NCI-H146 treated with DMSO at 0.1 percent for 48 hours (cell line): Measurements from ENCODE around the gene C1orf115.
"Not testable (repeated sequence)": the region's sequence is repeated elsewhere in the genome, so short reads cannot be mapped to it uniquely, and the experiment has no call there.

ENCODE experiments used
- DNase-seq: peaks from one replicate; lab custom pipeline; 2025; ENCODE audit not compliant: unreplicated experiment; lab: John Stamatoyannopoulos, UW

The C1orf115 gene

GRCh38 chr1:220717800-220718640 lies 27.9 kb downstream of the C1orf115 start:
- DNase-seq: no peak

- not testable (repeated sequence) for DNase-seq
Measured at GRCh38 chr1:220721266-220721665, 31.1 kb downstream of the C1orf115 start.

GRCh38 chr1:220726634-220727033 lies 36.5 kb downstream of the C1orf115 start:
- DNase-seq: no peak

- DNase-seq: no peak
Measured at GRCh38 chr1:220727519-220727918, 37.4 kb downstream of the C1orf115 start.

DNA sequence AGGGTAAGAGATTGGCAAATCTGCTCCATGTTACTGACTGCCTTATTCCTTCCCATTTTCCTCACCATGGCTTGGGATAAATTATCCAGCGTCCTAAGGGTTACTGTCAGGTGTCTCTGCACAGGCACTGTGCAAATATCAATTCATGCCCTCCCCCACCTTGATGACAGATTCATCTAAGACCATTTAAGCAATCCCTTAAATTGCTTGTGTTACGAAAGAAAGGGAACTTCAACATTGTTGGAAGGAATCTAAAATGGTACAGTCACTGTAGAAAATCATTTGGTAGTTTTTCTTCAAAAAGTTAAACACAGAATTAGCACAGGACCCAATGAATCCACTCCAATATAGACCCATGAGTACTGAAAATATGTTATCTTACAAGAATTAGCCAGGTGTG lies 40.3 kb downstream of the C1orf115 start:
- DNase-seq: no peak

DNA sequence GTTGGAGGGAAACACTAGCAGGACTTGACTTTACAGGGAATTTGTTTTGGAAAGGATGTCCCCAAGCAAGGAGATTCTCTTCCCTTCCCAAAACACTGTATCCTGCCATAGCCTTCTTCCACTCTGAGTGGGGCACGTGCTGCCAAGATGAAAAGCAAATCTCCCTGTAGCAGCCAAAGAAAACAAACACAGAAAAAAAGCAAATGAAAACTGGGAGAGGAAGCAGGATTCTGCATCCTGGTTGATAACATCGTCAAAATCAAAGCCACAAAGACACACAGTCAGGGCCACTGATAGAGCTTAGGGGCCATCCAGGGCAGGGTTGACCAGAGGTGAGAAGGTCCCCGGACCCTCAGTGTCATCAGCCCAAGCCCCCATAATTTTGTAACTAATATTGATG lies 42.0 kb downstream of the C1orf115 start:
- no peak for DNase-seq

GRCh38 chr1:220732621-220733020 lies 42.5 kb downstream of the C1orf115 start:
- no peak for DNase-seq

GRCh38 chr1:220733086-220733601 lies 43.0 kb downstream of the C1orf115 start:
- DNase-seq: no peak

DNA sequence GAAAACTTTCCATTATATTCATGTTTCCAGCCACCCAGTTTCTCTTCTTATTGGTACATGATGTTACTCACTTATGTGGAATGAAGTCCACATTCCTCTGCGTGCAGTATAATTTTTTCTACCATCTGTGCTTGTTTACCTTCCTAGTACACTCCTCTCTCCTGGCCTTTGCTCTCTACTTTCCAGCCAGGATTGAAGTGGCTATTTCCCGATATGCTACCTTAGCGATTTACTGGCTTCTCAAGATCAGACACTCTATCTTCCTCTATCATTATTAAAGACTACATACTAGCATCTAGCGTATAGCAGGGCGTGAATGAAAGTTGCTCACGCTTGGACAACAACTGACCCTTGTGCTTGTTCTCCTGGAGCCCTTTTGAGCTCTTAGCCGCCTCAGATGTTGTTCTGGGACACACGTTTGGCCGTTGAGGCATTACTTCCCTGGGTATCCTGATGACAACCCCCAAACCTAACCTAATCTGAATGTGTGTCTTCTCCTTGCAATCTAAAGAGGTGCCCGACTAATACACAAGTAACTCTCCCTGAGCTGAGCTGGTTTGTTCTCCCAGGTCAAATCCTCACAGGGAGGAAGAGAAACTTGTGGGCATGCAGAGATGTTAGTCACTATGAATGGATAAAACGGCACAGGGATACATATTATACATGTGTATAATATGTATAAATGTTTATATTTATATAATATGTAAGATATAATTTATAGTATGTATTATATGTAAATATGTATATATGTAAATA lies 44.6 kb downstream of the C1orf115 start:
- no peak for DNase-seq

GRCh38 chr1:220736283-220736682 lies 46.1 kb downstream of the C1orf115 start:
- DNase-seq: not testable (repeated sequence)

DNA sequence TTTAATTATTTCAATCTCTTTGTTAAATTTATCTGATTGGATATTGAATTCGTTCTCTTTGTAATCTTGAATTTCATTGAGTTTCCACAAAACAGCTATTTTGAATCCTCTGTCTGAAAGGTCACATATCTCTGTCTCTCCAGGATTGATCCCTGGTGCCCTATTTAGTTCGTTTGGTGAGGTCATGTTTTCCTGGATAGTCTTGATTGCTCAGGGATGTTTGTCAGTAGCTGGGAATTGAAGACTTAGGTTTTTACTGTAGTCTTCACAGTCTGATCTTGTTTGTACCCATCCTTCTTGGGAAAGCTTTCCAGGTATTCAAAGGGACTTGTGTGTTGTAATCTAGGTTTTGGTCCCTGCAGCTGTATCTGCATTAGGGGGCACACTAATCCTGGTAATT lies 51.2 kb downstream of the C1orf115 start:
- no peak for DNase-seq

DNA sequence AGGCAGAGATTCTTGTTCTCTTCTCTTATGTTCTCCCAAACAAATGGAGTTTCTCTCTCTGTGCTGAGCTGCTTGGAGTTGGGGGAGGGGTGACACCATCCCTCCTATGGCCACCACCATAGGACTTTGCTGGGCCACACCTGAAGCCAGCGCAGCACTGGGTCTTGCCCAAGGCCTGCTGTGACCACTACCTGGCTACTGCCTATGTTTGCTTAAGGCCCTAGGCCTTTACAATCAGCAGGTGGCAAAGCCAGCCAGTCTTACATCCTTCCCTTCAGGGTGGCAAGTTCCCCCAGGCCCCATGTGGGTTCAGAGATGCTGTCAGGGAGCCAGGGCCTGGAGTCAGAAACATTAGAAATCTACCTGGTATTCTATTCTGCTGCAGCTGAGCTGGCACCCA lies 51.7 kb downstream of the C1orf115 start:
- DNase-seq: no peak

DNA sequence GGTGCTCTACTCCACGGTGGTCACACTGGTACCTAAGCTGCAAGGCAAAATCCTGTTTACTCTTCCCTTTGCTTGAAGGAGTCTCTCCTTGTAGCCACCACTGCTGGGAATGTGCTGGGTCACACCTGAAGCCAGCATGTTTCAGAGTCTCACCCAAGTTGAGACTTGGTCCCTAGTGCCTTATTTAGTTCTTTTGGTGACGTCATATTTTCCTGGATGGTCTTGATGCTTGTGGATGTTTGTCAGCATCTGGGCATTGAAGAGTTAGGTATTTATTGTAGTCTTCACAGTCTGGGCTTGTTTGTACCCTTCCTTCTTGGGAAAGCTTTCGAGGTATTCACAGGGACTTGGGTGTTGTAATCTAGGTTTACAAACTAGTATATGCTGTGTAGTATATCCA lies 52.4 kb downstream of the C1orf115 start:
- no peak for DNase-seq

DNA sequence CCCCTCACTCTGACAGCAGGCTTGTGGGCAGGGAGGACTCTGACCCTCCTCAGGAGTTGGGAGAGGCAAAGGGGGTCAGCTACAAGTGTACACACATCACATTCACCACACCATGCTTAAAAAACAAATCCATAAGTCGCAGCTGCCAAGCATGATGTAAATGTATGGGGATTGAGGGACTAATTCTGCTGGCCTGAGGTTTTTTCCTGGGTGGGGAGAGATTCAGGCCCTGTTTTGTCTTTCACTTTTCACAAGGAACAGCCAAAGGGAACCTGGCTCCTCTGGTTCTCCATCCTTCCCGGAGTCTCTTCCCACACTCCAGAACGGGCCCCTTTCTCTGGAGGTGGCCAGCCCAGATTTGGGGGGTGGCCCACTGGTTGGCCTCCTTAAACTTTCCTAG lies 56.7 kb downstream of the C1orf115 start:
- no peak for DNase-seq

DNA sequence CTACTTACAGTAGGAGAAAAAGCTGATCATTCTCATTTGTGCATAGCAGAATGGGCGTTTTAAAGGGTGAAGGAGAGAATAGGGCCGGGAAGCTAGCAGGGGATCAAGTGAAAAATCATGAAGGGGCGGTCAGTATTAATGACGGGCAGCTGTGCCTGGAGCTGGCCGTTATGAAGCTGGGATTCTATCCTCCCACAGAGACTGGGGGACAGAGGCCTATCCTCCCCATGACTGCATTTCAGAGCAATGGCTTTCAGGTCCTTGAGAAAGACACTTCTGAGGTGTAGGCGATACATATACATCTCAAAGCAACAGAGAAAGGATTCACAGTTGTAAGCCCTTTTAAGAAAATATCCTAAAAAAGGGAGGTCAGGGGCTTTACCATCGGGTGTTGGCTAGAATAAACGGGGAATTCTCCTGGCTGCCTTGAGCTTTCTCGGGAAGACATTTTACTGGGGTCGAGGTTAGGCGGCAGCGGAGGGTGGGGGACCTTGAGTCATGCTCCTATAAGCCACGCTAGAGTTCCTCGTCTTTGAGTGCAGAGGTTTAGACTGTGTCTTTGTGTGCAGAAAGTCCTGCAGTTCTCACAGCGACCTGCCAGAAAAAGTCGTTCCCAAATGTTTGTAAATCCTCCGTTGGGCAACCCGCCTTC lies 57.4 kb downstream of the C1orf115 start:
- no peak for DNase-seq

DNA sequence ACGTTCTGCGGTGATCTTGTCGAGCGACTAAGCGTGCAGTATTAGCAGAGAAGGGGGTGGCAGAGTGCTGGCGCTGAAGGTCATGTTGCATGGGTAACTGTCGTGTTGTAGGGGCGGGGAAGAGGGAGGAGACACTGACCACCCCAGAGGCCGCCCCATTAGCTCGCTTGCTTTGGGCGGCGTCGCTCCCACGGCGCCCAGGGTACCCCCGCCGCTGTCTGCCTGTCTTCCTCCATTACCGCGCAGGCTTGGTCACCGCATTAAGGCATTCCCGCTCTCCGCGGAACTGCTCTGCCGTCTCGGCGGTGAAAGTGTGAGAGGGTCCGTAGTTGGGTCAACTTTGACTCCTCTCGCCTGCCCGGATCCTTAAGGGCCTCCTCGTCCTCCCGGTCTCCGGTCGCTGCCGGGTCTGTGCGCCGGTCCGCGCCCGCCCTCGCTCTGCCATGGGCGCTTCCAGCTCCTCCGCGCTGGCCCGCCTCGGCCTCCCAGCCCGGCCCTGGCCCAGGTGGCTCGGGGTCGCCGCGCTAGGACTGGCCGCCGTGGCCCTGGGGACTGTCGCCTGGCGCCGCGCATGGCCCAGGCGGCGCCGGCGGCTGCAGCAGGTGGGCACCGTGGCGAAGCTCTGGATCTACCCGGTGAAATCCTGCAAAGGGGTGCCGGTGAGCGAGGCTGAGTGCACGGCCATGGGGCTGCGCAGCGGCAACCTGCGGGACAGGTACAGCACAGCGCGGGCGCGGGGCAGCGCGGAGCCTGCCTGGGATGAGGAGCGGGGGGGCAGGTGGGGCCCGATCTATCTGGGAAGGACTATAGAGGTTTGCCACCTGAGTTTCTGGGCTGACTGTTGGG lies 58.1 kb downstream of the C1orf115 start, which contains the start of gene MTARC2:
TSS of gene MTARC2 (plus strand) at position 234 of the 846 bp plus-strand sequence. CDS start at position 444, 210 bp downstream.
- DNase-seq: peak; percentile 75
